Vagina (tissue), 2 donors: Measurements from ENCODE around the gene RCSD1. TPM values are rescaled to one million over a fixed set of nuclear protein-coding genes. Genes with fewer than 3 reads are reported as not detected.

Experiments
- DNase-seq, 2 donors: peaks; one replicate each; pipeline ENCODE4 v3.0.0-alpha.2; 2017; ENCODE audit errors: extremely low spot score in 2 of 2
- H3K27ac ChIP-seq: fragments of 200-600 bp; sonication (generic); one replicate; pipeline ENCODE4 v1.5.1; 2019
- H3K27me3 ChIP-seq: fragments of 200-600 bp; sonication (generic); one replicate; pipeline ENCODE4 v1.5.1; 2019
- H3K36me3 ChIP-seq, 2 donors: fragments of 200-600 bp; sonication (generic); one replicate each; pipeline ENCODE4 v1.5.1; 2017 to 2019
- H3K4me1 ChIP-seq: fragments of 200-600 bp; sonication (generic); one replicate; pipeline ENCODE4 v1.5.1; 2019
- H3K4me3 ChIP-seq, 2 donors: fragments of 200-600 bp; sonication (generic); 1 replicate in 1 of 2; 2 replicates in 1 of 2; pipeline ENCODE4 v1.5.1; 2016 to 2019
- H3K9me3 ChIP-seq: fragments of 200-600 bp; sonication (generic); one replicate; pipeline ENCODE4 v1.5.1; 2019
- POLR2A ChIP-seq, 2 donors: fragments of 450-650 bp; IDR thresholded peaks; one replicate each; pipeline ENCODE4 v1.6.1; 2017; ENCODE audit warnings: antibody characterized with exemption in 2 of 2, mild to moderate bottlenecking in 2 of 2, moderate library complexity in 2 of 2
- POLR2AphosphoS5 ChIP-seq, 2 donors: sonication (generic); formaldehyde crosslinking; IDR thresholded peaks; one replicate each; pipeline ENCODE4 v1.9.0; 2017; ENCODE audit warnings: antibody characterized with exemption in 2 of 2, mild to moderate bottlenecking in 2 of 2, low read depth in 1 of 2; ENCODE audit not compliant: insufficient read depth in 1 of 2
- intact Hi-C: fragments of 100-400 bp; cut with DNase I; formaldehyde crosslinking; loops from one replicate; pipeline ENCODE4 v1.15.1; 2023
- total RNA-seq: library from RNA; depleted of rRNA; stranded (reverse); fragments of >200 nt; gene quantifications from one replicate; pipeline ENCODE4 v1.2.3, GENCODE V29; 2016
- TF ChIP-seq, protein P1 (sequence below), 3 experiments: fragments of 450-650 bp in 2 of 3; fragments of 200-600 bp in 1 of 3; sonication (generic) in 1 of 3; IDR thresholded peaks; one replicate each; pipeline ENCODE4 v1.5.1; 2017 to 2019; ENCODE audit warnings: antibody characterized with exemption in 3 of 3, mild to moderate bottlenecking in 2 of 3, moderate library complexity in 2 of 3

The RCSD1 gene
- total RNA-seq, 1 donor from 2014 or later: 11.5 TPM

DNA sequence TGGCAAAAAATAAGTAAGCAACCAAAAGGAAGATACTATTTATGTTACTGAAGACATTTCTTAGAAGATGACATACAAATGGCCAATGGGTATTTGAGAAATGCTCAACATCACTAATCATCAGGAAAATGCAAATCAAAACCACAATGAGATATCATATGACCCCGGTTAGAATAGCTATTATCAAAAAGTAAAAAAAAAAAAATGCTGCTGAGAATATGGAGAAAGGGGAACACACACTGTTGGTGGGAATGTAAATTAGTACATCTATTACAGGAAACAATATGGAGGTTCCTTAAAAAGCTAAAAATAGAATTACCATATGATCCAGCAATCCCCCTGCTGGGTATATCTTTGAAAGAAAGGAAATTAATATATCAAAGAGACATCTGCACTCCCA, 42.2 kb upstream of the RCSD1 start:
- Histone ChIP-seq H3K4me1 (no peaks in the 10 kb centered on the region), H3K27ac (no peak overlapping the region), H3K4me3 (no peak overlapping the region), H3K36me3 (no peaks in the 10 kb centered on the region), H3K9me3 (no peaks in the 10 kb centered on the region), H3K27me3 (no peaks in the 10 kb centered on the region)
- TF ChIP-seq POLR2A (IDR thresholded peaks at IDR 0.05) (no peak), POLR2AphosphoS5 (IDR thresholded peaks at IDR 0.05; ENCODE audit: insufficient read depth in 1 of 2, low read depth in 1 of 2) (no peak)
- TF ChIP-seq, protein P1, sequence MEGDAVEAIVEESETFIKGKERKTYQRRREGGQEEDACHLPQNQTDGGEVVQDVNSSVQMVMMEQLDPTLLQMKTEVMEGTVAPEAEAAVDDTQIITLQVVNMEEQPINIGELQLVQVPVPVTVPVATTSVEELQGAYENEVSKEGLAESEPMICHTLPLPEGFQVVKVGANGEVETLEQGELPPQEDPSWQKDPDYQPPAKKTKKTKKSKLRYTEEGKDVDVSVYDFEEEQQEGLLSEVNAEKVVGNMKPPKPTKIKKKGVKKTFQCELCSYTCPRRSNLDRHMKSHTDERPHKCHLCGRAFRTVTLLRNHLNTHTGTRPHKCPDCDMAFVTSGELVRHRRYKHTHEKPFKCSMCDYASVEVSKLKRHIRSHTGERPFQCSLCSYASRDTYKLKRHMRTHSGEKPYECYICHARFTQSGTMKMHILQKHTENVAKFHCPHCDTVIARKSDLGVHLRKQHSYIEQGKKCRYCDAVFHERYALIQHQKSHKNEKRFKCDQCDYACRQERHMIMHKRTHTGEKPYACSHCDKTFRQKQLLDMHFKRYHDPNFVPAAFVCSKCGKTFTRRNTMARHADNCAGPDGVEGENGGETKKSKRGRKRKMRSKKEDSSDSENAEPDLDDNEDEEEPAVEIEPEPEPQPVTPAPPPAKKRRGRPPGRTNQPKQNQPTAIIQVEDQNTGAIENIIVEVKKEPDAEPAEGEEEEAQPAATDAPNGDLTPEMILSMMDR (IDR thresholded peaks at IDR 0.05): no peak
- intact Hi-C loops: no loop called here
- no peak for DNase-seq

DNA sequence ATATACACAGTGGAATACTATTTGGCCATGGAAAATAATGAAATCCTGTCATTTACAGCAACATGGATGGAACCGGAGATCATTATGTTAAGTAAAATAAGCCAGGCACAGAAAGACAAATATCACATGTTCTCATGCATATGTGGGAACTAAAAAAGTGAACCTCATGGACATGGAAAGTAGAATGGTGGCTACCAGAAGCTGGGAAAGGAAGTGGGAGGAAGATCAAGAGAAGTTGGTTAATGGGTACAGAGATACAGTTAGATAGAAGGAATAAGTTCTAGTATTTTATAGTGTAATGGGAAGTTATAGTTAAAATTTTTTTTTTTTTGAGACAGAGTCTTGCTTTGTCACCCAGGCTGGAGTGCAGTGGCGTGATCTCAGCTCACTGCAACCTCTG, 41.7 kb upstream of the RCSD1 start:
- intact Hi-C loops: no loop called here
- Histone ChIP-seq H3K9me3 (no peaks in the 10 kb centered on the region), H3K27ac (no peak overlapping the region), H3K36me3 (no peaks in the 10 kb centered on the region), H3K27me3 (no peaks in the 10 kb centered on the region), H3K4me3 (no peak overlapping the region), H3K4me1 (no peaks in the 10 kb centered on the region)
- DNase-seq: no peak
- TF ChIP-seq POLR2AphosphoS5 (IDR thresholded peaks at IDR 0.05; ENCODE audit: insufficient read depth in 1 of 2, low read depth in 1 of 2): no peak
- no peak for TF ChIP-seq POLR2A (IDR thresholded peaks at IDR 0.05)
- TF ChIP-seq, protein P1 (IDR thresholded peaks at IDR 0.05): no peak

DNA sequence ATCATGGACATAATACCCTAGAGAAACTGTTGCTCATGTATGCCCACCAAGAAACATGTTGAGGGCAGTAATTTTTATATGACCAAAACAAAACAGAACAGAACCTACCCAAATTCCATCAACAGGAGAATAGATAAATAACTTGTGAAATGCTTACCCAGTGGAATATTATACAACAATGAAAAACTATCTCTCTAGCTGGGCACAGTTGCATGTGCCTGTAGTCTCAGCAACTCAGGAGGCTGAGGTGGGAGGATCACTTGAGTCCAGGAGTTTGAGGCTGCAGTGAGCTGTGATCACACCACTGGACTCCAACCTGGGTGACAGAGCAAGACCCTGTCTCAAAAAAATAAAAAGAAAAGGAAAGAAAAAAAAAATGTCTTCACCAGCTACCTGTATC, 37.6 kb upstream of the RCSD1 start:
- Histone ChIP-seq H3K27me3 (no peaks in the 10 kb centered on the region), H3K27ac (no peak overlapping the region), H3K9me3 (no peaks in the 10 kb centered on the region), H3K4me1 (no peaks in the 10 kb centered on the region), H3K36me3 (no peaks in the 10 kb centered on the region), H3K4me3 (no peak overlapping the region)
- no peak for DNase-seq
- TF ChIP-seq POLR2A (IDR thresholded peaks at IDR 0.05) (no peak), POLR2AphosphoS5 (IDR thresholded peaks at IDR 0.05; ENCODE audit: insufficient read depth in 1 of 2, low read depth in 1 of 2) (no peak)
- TF ChIP-seq, protein P1 (IDR thresholded peaks at IDR 0.05): no peak
- intact Hi-C loops: no loop called here

DNA sequence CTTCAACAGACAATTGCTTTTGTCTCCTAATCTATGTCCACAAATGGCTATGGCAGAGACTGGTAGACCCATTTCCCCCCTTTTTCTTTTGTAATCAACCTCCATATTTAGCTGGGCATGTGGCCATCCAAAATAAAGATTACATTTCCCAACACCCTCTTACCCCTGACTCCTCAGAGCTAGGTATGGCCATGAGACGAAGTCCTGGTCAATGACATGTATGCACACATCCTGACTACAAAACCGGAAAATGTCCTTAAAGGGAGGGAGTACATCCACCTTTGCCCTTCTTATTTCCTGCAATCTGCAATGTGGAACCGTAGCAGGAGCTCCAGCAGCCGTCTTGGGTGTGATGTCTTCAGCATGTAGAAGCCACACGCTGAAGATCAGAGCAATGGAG, 36.2 kb upstream of the RCSD1 start:
- no peaks in the 10 kb centered on the region for H3K9me3 ChIP-seq
- DNase-seq: no peak
- intact Hi-C loops: no loop called here

DNA sequence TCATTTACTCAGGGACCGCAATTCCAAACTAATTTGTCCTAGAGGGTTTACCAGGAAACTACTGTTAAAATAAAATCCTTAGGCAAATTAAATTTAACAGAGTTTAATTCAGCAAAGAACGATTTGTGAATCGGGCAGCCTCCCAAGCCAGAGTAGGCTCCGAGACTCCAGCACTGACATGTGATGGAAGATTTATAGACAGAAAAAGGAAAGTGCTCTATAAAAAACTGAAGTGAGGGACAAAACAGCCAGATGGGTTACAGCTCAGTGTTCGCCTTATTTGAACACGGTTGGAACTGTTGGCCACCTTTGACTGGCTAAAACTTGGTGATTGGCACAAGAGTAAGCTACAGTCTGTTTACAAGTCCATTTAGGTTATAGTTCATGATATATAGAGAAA, 35.2 kb upstream of the RCSD1 start:
- intact Hi-C loops: no loop called here
- no peak overlapping the region for H3K4me3 ChIP-seq
- no peak overlapping the region for H3K27ac ChIP-seq
- TF ChIP-seq, protein P1 (IDR thresholded peaks at IDR 0.05): no peak
- TF ChIP-seq POLR2A (IDR thresholded peaks at IDR 0.05): no peak
- TF ChIP-seq POLR2AphosphoS5 (IDR thresholded peaks at IDR 0.05; ENCODE audit: insufficient read depth in 1 of 2, low read depth in 1 of 2): no peak
- no peaks in the 10 kb centered on the region for H3K36me3 ChIP-seq
- H3K27me3 ChIP-seq: no peaks in the 10 kb centered on the region
- no peaks in the 10 kb centered on the region for H3K4me1 ChIP-seq
- DNase-seq: no peak
- H3K9me3 ChIP-seq: no peaks in the 10 kb centered on the region

More for the DNA sequence above, 36.2 kb upstream of the RCSD1 start:
- H3K4me1 ChIP-seq: no peaks in the 10 kb centered on the region
- H3K27me3 ChIP-seq: no peaks in the 10 kb centered on the region
- H3K4me3 ChIP-seq: no peak overlapping the region
- TF ChIP-seq POLR2AphosphoS5 (IDR thresholded peaks at IDR 0.05; ENCODE audit: insufficient read depth in 1 of 2, low read depth in 1 of 2): no peak
- TF ChIP-seq POLR2A (IDR thresholded peaks at IDR 0.05): no peak
- TF ChIP-seq, protein P1 (IDR thresholded peaks at IDR 0.05): no peak
- H3K27ac ChIP-seq: no peak overlapping the region
- no peaks in the 10 kb centered on the region for H3K36me3 ChIP-seq
